GM18519 (cell line): ENCODE measurements around the gene AQP1.

Experiments
- ATAC-seq: cut with Tn5 transposase; IDR thresholded peaks from one replicate; pipeline ENCODE4 v1.9.1; 2021; ENCODE audit warnings: mild to moderate bottlenecking, moderate library complexity; ENCODE audit not compliant: unreplicated experiment, low FRiP score

AQP1 gene

GRCh38 chr7:30933124-30933974 lies 21.7 kb downstream of the AQP1 start:
- no peak for ATAC-seq

GRCh38 chr7:30934225-30934624 lies 22.6 kb downstream of the AQP1 start:
- no peak for ATAC-seq

- no peak for ATAC-seq
Observed at GRCh38 chr7:30934732-30935568, 23.3 kb downstream of the AQP1 start.

- ATAC-seq = no peak
Observed at GRCh38 chr7:30935569-30935877, 23.9 kb downstream of the AQP1 start.

- ATAC-seq = no peak
Observed at GRCh38 chr7:30936650-30937245, 25.1 kb downstream of the AQP1 start.

- ATAC-seq = no peak
Observed at GRCh38 chr7:30937416-30937815, 25.8 kb downstream of the AQP1 start.

GRCh38 chr7:30938435-30939316 lies 27.0 kb downstream of the AQP1 start:
- peak; percentile 71 for ATAC-seq

GRCh38 chr7:30941582-30942323 lies 30.1 kb downstream of the AQP1 start:
- no peak for ATAC-seq

- no peak for ATAC-seq
Observed at GRCh38 chr7:30950197-30950596, 38.5 kb downstream of the AQP1 start.

GRCh38 chr7:30954914-30955313 lies 43.3 kb downstream of the AQP1 start:
- no peak for ATAC-seq

GRCh38 chr7:30956704-30957103 lies 45.1 kb downstream of the AQP1 start:
- no peak for ATAC-seq

GRCh38 chr7:30963842-30964241 lies 52.2 kb downstream of the AQP1 start, which contains the start of gene GHRHR:
TSS of gene GHRHR (plus strand) at chr7:30963953. CDS start at chr7:30964069, 116 bp downstream.
- no peak for ATAC-seq

GRCh38 chr7:30965372-30965771 lies 53.7 kb downstream of the AQP1 start:
- ATAC-seq = no peak

- ATAC-seq = no peak
Observed at GRCh38 chr7:30965883-30966282, 54.2 kb downstream of the AQP1 start.

- no peak for ATAC-seq
Observed at GRCh38 chr7:30968294-30968693, 56.6 kb downstream of the AQP1 start.

GRCh38 chr7:30968747-30969603 lies 57.3 kb downstream of the AQP1 start:
- no peak for ATAC-seq

- ATAC-seq = no peak
Observed at GRCh38 chr7:30969604-30969970, 57.9 kb downstream of the AQP1 start.

- no peak for ATAC-seq
Observed at GRCh38 chr7:30970074-30970473, 58.4 kb downstream of the AQP1 start.

GRCh38 chr7:30970594-30971094 lies 59.0 kb downstream of the AQP1 start:
- no peak for ATAC-seq
